Cardiac muscle cell (in vitro differentiated cells and primary cell): ENCODE measurements around the gene ENOX1. TPM values are rescaled to one million over a fixed set of nuclear protein-coding genes. Genes with fewer than 3 reads are reported as not detected.
A peak's percentile ranks its signal among the peaks of the same experiment; 100 is the strongest.

ENCODE experiments used
- DNase-seq, 2 donors: peaks; one replicate each; pipeline versions ENCODE4 v3.0.0 to v3.0.0-alpha.2; 2010 to 2017; ENCODE audit warnings: low read depth in 1 of 2, low spot score in 1 of 2
- H3K27ac ChIP-seq: fragments of 200-600 bp; sonication (generic); 2 replicates; pipeline ENCODE4 v1.5.1; 2016
- H3K27me3 ChIP-seq: fragments of 200-600 bp; sonication (generic); 2 replicates; pipeline ENCODE4 v1.6.0; 2016; ENCODE audit warnings: control low read depth
- H3K36me3 ChIP-seq: fragments of 200-600 bp; sonication (generic); 2 replicates; pipeline ENCODE4 v1.5.1; 2016; ENCODE audit warnings: control low read depth
- H3K4me1 ChIP-seq: fragments of 200-600 bp; sonication (generic); 2 replicates; pipeline ENCODE4 v1.8.1; 2017; ENCODE audit warnings: low read depth, mild to moderate bottlenecking, mixed run types
- H3K4me3 ChIP-seq: fragments of 200-600 bp; sonication (generic); 2 replicates; pipeline ENCODE4 v1.5.1; 2016; ENCODE audit warnings: mild to moderate bottlenecking
- H3K9me3 ChIP-seq: fragments of 200-600 bp; sonication (generic); 2 replicates; pipeline ENCODE4 v1.5.1; 2017; ENCODE audit warnings: low read depth, mild to moderate bottlenecking, control low read depth
- polyA plus RNA-seq: library from polyadenylated mRNA; unstranded; fragments of >200 nt; fragmentation: Nextera tagmentation; extraction: Ambion mirVana; gene quantifications from 2 replicates; pipeline ENCODE4 v1.2.1, GENCODE V29; 2016
- total RNA-seq: library from RNA; depleted of rRNA; stranded (reverse); fragments of >200 nt; gene quantifications from 2 replicates; pipeline ENCODE4 v1.2.3, GENCODE V29; 2016
- TF ChIP-seq, protein P1 (sequence below): IDR thresholded peaks from 2 replicates; pipeline ENCODE4 v1.5.1; 2012; ENCODE audit warnings: low read depth, mild to moderate bottlenecking, low read length

ENOX1 gene
- total and polyA plus RNA-seq, 2 experiments from 2014 or later: 2.0 to 5.1 TPM

DNA sequence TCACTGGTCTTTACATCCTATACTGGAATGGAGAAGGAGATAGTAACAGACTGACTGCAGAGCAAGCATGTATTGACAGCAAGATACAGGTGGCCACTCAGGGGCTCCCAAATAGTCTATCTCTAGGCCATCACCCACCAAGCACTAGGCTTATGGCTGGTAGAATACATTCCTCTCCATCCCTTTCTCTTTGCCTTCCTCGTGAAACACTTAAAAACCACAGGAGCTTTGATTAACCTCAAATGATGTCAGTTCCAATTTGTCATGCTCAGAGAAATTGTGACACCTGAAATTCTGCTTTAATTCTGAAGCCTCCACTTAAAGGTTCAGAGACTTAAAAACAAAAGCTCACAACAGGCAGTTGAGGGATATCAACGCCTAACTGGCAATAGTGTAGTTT lies 17.2 kb downstream of the ENOX1 start:
- Histone ChIP-seq H3K4me3 (no peak overlapping the region), H3K27me3 (peaks cover 18% of the 10 kb centered on the region), H3K36me3 (no peaks in the 10 kb centered on the region), H3K4me1 (peaks cover 9% of the 10 kb centered on the region), H3K27ac (no peak overlapping the region), H3K9me3 (no peaks in the 10 kb centered on the region)
- TF ChIP-seq, protein P1, sequence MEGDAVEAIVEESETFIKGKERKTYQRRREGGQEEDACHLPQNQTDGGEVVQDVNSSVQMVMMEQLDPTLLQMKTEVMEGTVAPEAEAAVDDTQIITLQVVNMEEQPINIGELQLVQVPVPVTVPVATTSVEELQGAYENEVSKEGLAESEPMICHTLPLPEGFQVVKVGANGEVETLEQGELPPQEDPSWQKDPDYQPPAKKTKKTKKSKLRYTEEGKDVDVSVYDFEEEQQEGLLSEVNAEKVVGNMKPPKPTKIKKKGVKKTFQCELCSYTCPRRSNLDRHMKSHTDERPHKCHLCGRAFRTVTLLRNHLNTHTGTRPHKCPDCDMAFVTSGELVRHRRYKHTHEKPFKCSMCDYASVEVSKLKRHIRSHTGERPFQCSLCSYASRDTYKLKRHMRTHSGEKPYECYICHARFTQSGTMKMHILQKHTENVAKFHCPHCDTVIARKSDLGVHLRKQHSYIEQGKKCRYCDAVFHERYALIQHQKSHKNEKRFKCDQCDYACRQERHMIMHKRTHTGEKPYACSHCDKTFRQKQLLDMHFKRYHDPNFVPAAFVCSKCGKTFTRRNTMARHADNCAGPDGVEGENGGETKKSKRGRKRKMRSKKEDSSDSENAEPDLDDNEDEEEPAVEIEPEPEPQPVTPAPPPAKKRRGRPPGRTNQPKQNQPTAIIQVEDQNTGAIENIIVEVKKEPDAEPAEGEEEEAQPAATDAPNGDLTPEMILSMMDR: no peak
- no peak for DNase-seq

DNA sequence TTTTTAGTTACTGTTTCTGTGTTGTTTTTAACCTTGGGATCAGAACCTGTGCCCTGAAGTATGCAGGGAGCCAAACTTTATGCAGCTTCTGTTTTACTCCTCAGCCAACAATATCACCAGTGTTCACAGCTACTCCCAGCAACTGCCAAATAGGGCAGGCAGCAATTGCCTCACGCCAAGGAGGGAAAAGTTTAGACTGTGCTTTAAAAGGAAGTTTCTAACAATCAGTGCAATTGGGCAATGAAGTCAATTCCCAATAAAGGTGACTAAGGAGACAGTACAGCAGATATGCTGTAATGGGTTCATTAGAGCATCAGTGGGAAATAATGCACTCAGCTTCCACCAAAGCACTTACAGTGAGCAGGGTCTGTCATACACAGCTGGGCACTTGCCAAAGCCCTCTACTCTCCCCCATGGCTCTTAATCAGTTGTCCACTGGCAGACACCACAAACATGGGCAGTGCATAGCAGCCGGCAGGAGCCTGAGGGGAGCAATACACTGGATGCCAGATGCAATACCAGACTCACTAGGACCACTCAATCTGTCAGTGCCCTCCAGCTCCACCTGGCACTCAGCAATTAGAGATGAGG lies 19.3 kb downstream of the ENOX1 start:
- H3K4me3 ChIP-seq: no peak overlapping the region
- H3K27ac ChIP-seq: peak overlapping the region; percentile 18
- no peaks in the 10 kb centered on the region for H3K9me3 ChIP-seq
- H3K4me1 ChIP-seq: peaks cover 20% of the 10 kb centered on the region
- peak; percentile 60 to 62 for DNase-seq
- TF ChIP-seq, protein P1: no peak
- no peaks in the 10 kb centered on the region for H3K36me3 ChIP-seq
- H3K27me3 ChIP-seq: peaks cover 6% of the 10 kb centered on the region

DNA sequence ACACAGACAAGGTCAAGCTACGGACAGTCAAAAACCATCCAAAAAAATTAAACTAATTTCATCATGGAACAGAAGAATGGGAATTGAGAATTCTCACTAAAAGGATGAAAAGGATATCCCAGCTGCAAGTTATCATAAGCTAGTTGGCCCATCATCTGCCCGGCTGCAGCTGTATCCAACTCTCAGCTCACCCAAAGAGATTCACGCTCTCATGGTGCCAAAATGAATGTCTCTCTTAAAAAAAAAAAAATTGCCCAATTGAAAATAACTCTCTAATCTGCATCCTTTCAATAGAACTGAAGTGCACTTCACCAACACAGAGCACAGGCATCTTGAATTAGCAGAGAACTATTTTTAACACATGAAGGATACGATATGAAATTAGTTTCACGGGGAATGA lies 20.0 kb downstream of the ENOX1 start:
- no peaks in the 10 kb centered on the region for H3K9me3 ChIP-seq
- H3K27me3 ChIP-seq: peaks cover 8% of the 10 kb centered on the region
- DNase-seq: peak; percentile 28 to 79
- H3K27ac ChIP-seq: no peak overlapping the region
- H3K4me3 ChIP-seq: no peak overlapping the region
- no peaks in the 10 kb centered on the region for H3K36me3 ChIP-seq
- TF ChIP-seq, protein P1: no peak
- H3K4me1 ChIP-seq: peaks cover 20% of the 10 kb centered on the region

DNA sequence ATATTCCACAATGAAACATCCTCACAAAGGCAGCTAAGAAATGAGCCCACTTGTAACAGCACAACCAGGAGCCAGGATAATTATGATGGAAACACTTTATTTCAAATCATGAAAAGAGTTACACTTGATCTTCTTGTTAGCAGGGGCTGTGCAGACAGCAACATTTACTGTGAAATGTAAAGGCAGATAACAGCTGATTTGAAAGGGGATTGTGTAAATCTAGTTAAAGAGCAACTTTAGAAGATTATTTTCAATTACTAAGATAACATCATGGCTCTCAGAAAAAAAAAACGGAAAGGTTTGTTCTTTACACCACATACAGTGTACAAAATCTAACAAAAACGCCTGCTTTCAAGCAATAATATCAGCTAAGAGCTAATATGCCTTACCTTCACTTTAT lies 22.4 kb downstream of the ENOX1 start:
- TF ChIP-seq, protein P1: no peak
- Histone ChIP-seq H3K4me1 (peaks cover 20% of the 10 kb centered on the region), H3K27me3 (peaks cover 24% of the 10 kb centered on the region), H3K27ac (no peak overlapping the region), H3K36me3 (no peaks in the 10 kb centered on the region), H3K9me3 (no peaks in the 10 kb centered on the region), H3K4me3 (no peak overlapping the region)
- DNase-seq: no peak

DNA sequence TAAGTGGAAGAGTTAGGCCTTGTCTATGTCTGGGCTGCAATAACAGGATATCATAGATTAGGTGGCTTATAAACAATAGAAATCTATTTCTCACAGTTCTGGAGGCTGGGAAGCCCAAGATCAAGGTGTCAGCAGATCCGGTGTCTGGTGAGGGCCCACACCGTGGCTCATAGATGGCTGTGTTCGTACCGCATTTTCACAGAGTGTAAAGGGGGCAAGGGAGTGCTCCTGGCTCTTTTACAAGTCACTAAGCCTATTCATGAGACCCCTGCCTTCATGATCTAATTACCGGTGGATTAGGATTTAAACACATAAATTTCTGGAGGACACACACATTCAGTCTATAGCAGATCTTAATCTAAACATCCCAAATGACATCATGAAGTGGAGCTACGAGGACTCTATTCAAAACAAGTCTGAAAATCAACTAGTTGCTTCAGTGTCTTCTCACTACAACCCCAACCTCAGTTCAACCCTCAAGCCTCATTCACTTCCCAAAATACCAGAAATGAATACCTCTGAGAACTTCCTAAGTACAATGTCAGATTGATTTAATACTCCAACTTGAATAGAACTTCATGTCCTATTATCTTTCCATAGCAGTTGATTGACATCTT lies 23.5 kb downstream of the ENOX1 start:
- Histone ChIP-seq H3K27me3 (peaks cover 24% of the 10 kb centered on the region), H3K36me3 (no peaks in the 10 kb centered on the region), H3K27ac (no peak overlapping the region), H3K4me3 (no peak overlapping the region), H3K4me1 (peaks cover 20% of the 10 kb centered on the region), H3K9me3 (no peaks in the 10 kb centered on the region)
- TF ChIP-seq, protein P1: no peak
- DNase-seq: no peak
